Stimulated activated CD8-positive, alpha-beta memory T cell treated with anti-CD3 and anti-CD28 coated beads, Interleukin-7, amount 100 ng/mL, for 4 hours (primary cell): ENCODE measurements around the gene AFAP1L2.

Experiments used
- DNase-seq, 2 donors: peaks; one replicate each; pipeline ENCODE4 v3.0.0-alpha.2; 2020; ENCODE audit warnings: low read depth in 2 of 2

AFAP1L2 gene

DNA sequence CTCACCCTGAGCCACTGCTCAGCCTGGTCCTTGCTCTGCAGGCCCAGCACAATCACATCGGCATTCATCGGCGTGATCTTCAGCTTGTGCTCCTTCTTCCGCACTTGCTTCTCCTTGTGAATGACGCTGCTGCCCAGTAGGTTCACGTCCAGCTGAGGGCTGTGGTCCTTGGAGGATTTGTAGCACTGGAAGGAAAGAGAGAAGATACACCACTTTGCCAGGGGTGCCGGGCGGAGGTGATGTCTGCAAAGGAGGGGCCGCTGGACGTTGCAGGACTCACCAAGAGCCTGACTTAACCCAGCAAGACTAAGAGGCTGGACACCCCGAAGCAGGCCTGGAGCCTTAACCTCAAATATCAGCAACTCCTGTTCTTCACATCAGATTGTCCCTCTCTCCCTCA is 90.4 kb downstream of the AFAP1L2 start:
- DNase-seq = no peak

GRCh38 chr10:114313139-114313538 is 91.2 kb downstream of the AFAP1L2 start:
- DNase-seq = no peak

DNA sequence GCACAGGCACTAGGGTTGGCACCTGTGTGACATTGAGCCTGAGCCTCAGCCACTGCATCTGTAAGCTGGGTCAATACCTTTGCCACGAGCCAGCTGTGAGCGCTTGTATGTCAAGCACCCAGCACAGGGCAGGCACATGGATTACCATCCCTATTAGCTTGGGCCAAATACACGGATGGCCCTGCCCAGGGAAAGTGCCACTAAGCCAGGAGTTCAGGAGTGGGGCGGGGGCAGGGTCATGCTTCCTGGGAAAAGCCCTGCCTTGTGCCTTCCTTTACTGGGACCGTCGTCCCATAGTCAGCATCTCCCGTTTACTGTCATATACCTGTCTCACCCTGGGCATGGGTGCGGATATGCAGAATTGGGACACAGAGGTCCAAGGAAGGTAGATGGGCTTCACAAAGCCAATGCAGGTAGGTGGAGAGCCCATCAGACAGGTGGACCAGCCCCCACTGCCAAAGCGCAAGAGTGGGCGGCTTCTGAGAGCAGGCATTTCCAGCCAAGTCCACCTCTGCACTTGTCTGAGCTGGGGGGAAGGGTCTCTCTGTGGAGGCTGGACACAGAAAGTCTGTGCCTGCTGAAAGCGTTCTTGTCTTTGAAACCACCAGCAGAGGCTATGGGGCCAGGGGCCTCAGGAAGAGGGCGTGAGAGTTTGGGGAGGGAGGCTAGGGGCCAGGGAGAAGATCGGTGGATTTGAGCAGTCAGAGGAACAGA is 92.6 kb downstream of the AFAP1L2 start:
- DNase-seq = no peak

- DNase-seq = no peak
Observed at GRCh38 chr10:114311023-114311422, 93.3 kb downstream of the AFAP1L2 start.

GRCh38 chr10:114310346-114310745 is 94.0 kb downstream of the AFAP1L2 start:
- no peak for DNase-seq

- DNase-seq = no peak
Observed at GRCh38 chr10:114309364-114309651, 95.0 kb downstream of the AFAP1L2 start.

DNA sequence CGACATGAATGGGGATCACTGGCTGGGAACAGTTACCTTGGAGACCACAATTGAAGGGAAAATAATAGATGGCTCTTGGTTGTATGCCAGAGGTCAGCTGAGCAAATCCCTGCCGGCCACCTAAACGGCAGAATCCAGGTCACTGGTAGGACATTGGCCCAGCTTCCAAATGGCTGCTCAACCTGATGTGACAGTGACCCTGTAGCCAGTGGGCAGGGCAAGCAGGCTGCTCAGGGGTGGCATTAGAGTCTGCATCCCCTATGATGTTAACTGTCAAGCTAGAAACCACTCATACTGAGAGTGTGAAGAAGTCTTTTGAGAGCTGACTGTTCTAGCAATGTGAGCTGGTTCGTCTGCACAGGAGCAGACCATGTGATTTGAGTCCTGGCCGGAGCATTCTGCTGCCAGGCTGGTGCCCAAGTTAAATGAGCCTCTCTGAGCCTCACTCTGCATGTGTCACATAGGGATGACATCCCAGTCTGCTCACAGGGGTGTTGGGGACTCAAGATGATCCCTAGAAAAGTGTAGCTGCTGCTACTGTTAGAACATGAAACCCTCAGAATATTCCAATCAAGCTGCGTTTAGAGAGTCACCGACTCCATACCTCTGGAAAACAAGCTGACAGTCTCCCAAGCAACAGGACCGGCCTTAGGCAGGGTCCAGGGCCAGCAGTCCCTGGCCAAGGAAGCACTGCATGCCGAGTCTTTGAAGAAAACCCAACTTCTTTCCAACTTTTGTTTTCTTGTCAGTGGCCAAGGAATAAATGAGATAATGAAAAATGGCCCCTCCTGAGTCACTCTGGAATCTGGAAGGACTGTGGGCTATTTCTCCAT is 95.6 kb downstream of the AFAP1L2 start:
- DNase-seq = no peak

GRCh38 chr10:114307731-114308130 is 96.6 kb downstream of the AFAP1L2 start:
- DNase-seq = no peak

DNA sequence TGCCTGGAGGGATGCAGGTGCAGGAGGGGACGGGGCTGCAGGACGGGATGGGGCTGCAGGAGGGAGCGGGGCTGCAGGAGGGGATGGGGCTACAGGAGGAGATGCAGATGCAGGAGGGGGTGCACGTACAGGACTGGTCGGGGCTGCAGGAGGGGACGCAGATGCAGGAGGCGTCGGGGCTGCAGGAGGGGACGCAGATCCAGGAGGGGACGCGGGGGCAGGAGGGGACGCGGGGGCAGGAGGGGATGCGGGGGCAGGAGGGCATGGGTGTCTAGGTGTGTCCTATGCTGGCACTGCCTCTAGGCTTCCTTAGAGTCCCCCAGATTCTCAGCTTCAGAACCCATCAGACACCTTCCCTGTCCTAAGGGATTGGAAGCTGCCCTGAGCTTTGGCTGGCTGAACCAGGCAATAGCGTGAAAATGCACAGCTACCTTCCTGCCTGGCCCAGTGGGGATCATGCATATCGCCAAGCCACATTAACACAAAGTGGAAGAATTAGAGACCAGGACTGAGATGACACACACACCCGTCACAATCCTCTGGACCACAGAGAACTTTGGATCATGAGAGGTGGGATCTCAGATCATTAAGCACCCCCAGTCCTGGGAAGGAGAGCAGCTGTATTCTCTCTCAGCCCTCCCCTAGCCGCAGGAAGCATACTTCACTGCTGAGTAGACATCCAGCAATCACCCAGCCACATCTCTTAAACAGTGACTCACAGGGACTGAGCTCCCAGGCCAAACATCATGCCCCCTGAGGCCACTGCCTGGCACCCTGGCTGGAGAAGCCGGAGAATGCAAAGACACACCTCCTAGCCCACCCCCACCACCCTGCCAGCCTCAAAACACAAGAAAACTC is 98.0 kb downstream of the AFAP1L2 start:
- DNase-seq = no peak

DNA sequence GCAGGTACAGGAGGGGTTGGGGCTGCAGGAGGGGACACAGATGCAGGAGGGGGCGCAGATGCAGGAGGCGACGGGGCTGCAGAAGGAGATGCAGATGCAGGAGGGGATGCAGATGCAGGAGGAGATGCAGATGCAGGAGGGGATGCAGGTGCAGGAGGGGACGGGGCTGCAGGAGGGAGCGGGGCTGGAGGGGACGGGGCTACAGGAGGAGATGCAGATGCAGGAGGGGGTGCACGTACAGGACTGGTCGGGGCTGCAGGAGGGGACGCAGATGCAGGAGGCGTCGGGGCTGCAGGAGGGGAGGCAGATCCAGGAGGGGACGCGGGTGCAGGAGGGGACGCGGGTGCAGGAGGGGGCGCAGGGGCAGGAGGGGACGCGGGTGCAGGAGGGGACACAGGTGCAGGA is 98.8 kb downstream of the AFAP1L2 start:
- DNase-seq = no peak

GRCh38 chr10:114304571-114305421 is 99.5 kb downstream of the AFAP1L2 start:
- peak; percentile 20 to 54 for DNase-seq

- peak; percentile 45 to 55 for DNase-seq
Observed at GRCh38 chr10:114304017-114304570, 100.2 kb downstream of the AFAP1L2 start.

- DNase-seq = no peak
Observed at GRCh38 chr10:114303556-114303955, 100.7 kb downstream of the AFAP1L2 start.

DNA sequence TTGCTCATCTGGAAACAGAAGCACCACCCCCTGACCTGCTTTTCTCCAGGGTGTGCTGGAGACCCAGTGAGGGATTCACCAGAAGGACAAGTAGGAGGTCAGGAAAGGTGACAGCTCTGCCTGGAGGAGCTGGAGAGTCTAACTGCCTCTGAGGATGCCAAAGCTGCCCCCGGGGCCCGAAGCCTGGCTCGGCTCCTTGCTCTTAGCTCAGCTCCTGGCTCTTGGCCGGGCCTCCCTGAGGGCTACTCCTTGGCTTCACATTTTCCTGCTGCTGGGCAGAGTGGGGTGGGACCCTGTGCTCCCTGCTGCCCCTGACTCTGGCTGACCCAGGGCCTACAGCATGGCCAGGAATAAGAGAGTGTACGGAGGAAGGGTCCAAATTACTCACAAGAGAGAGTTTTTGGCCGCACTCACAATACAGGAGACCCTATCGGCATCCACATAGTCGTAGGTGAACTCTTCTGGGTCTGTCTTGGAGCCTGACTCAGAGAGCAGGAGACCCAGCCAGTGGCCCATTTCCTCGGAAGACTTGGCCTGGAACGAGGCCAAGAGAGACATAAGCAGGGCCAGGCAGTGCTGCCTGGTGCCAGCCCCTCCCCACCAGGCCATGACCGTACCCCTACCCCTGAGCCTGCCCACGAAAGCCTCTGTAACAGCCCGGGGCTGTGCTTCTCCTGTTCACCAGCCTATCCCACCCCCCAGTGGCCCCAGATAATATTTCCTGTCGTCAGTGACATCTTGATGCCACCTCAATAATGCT is 102.2 kb downstream of the AFAP1L2 start:
- DNase-seq = no peak

- no peak for DNase-seq
Observed at GRCh38 chr10:114301177-114301576, 103.1 kb downstream of the AFAP1L2 start.

GRCh38 chr10:114300036-114300645 is 104.2 kb downstream of the AFAP1L2 start:
- DNase-seq = no peak

- no peak for DNase-seq
Observed at GRCh38 chr10:114297136-114297705, 107.1 kb downstream of the AFAP1L2 start.

DNA sequence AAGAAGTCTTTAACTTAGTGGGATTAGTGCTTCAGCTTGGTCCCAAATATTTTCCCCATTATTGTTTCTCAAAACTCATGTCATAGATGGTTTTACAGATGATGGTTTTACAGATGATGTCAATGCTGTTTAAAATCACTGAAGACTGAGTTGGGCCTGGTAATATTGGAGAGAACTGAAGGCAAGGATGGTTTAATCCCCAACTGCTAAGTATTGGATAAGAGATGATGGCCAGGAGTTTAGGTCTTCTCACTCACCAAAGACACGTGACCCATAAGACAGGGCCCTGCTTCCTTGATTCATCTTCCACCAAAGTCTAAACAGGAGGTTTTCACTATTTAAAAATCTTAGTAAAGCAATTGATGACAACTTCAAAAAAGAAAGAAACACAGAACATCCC is 108.9 kb downstream of the AFAP1L2 start:
- DNase-seq = no peak

DNA sequence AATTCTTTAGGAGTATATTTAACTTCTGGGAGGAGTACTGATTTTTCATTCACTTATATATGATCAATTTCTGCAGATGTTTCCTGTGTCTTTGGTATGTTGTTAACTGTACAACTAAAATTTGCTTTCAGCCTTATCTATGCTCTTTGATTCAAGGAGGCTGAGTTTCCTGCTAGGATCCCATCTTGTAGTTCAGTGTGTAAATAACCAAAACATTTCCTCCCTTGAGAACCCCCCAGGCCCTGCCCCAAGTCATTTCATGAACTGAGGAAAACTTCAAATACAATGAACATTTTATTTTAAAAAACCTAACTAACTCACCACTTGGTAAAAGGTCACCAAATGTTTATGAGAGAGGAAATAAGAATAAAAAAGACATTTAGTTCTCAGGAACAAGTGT is 109.8 kb downstream of the AFAP1L2 start:
- DNase-seq = no peak

GRCh38 chr10:114293075-114293474 is 111.2 kb downstream of the AFAP1L2 start:
- no peak for DNase-seq
